ENCODE data around the gene SNTG2. TPM values are rescaled to one million over a fixed set of nuclear protein-coding genes. Genes with fewer than 3 reads are reported as not detected.

The SNTG2 gene
- total and polyA plus RNA-seq, 4 donors: not detected

DNA sequence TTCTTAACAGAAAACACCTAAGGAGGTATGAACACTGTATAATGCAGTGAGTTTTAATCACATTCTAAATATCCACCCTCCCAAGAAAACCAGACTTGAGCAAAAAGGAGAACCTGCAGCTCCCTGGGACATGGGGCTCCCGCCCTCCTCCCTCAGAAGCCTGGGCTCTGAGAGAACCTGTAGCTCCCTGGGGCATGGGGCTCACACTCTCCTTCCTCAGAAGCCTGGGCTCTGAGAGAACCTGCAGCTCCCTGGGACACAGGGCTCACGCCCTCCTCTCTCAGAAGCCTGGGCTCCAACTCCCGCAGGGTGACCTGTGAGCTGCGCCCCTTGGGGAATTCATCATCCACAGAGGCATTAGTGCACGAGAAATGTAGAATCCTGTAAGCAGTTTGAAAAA, 222.9 kb downstream of the SNTG2 start (continued):
- TF ChIP-seq, protein P1, sequence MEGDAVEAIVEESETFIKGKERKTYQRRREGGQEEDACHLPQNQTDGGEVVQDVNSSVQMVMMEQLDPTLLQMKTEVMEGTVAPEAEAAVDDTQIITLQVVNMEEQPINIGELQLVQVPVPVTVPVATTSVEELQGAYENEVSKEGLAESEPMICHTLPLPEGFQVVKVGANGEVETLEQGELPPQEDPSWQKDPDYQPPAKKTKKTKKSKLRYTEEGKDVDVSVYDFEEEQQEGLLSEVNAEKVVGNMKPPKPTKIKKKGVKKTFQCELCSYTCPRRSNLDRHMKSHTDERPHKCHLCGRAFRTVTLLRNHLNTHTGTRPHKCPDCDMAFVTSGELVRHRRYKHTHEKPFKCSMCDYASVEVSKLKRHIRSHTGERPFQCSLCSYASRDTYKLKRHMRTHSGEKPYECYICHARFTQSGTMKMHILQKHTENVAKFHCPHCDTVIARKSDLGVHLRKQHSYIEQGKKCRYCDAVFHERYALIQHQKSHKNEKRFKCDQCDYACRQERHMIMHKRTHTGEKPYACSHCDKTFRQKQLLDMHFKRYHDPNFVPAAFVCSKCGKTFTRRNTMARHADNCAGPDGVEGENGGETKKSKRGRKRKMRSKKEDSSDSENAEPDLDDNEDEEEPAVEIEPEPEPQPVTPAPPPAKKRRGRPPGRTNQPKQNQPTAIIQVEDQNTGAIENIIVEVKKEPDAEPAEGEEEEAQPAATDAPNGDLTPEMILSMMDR (IDR thresholded peaks at IDR 0.05; ENCODE audit: low read depth, low read length, missing input control): no peak

DNA sequence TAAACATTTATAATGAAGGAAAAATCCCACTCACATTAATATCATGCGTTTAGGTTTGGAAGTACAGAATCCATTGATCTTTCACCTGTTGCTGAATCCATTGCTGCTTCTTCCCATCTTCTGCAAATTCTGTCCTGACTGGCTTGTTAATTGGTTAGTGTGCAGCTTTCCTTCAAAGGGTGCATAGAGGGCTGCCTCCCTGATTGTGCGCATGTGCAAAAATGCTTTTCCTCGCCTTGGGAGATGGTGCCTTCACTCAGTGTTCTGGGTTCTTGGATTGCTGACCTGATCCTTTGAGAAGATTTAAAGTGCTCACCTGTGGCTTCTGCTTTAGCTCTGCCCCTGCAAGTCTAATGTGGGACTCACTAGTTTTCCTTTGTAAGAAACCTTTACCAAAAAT, 231.2 kb downstream of the SNTG2 start:
- Histone ChIP-seq H3K9ac (ENCODE audit: low read depth in 1 of 2, low read length in 2 of 2) (no peak overlapping the region), H3K27ac (ENCODE audit: low read depth in 1 of 2, low read length in 2 of 2) (no peak overlapping the region), H3K4me1 (ENCODE audit: control insufficient read depth in 4 of 4, insufficient read depth in 4 of 4, low read length in 3 of 4) (no peaks in the 10 kb centered on the region), H3K36me3 (ENCODE audit: control insufficient read depth in 4 of 4, insufficient read depth in 3 of 4, low read depth in 1 of 4, low read length in 3 of 4) (no peaks in the 10 kb centered on the region), H3K27me3 (ENCODE audit: control insufficient read depth in 4 of 4, insufficient read depth in 4 of 4, low read length in 3 of 4) (no peaks in the 10 kb centered on the region), H3K4me3 (ENCODE audit: low read depth in 1 of 3, low read length in 3 of 3) (no peak overlapping the region), H3K9me3 (ENCODE audit: control insufficient read depth in 4 of 4, low read length in 3 of 4) (peaks cover 0 to 3% (median 0%) of the 10 kb centered on the region in 4 donors)
- TF ChIP-seq, protein P2, sequence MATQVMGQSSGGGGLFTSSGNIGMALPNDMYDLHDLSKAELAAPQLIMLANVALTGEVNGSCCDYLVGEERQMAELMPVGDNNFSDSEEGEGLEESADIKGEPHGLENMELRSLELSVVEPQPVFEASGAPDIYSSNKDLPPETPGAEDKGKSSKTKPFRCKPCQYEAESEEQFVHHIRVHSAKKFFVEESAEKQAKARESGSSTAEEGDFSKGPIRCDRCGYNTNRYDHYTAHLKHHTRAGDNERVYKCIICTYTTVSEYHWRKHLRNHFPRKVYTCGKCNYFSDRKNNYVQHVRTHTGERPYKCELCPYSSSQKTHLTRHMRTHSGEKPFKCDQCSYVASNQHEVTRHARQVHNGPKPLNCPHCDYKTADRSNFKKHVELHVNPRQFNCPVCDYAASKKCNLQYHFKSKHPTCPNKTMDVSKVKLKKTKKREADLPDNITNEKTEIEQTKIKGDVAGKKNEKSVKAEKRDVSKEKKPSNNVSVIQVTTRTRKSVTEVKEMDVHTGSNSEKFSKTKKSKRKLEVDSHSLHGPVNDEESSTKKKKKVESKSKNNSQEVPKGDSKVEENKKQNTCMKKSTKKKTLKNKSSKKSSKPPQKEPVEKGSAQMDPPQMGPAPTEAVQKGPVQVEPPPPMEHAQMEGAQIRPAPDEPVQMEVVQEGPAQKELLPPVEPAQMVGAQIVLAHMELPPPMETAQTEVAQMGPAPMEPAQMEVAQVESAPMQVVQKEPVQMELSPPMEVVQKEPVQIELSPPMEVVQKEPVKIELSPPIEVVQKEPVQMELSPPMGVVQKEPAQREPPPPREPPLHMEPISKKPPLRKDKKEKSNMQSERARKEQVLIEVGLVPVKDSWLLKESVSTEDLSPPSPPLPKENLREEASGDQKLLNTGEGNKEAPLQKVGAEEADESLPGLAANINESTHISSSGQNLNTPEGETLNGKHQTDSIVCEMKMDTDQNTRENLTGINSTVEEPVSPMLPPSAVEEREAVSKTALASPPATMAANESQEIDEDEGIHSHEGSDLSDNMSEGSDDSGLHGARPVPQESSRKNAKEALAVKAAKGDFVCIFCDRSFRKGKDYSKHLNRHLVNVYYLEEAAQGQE (IDR thresholded peaks at IDR 0.05): no peak
- TF ChIP-seq HNF4G (IDR thresholded peaks at IDR 0.05): no peak
- no peak for TF ChIP-seq HNF4A (conservative IDR thresholded peaks at IDR 0.05)
- no peak for TF ChIP-seq YY1 (IDR thresholded peaks at IDR 0.05)
- DNase-seq (ENCODE audit: low spot score): no peak
- 80% methylated on average over 3 of the region's 3 CpGs for WGBS

DNA sequence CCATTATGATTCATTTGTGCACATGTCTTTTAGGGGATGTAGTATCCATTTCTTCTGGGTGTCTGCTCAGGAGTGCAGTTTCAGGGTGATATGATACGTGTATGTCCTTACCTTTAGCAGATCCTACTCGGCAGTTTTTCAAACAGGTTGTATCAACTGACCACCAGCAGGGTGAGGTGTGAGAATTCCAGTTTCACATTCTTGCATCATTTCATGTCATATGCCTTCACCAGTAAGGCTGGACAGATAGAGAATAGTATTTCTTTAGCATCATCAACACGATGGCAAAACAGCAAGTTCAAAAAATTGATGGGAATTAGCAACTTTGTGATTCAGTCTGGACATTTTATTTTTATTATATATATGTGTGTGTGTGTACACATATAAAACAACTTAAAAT, 232.7 kb downstream of the SNTG2 start:
- 74% methylated on average over 3 of the region's 3 CpGs for WGBS

More for the DNA sequence above, 232.7 kb downstream of the SNTG2 start:
- H3K27me3 ChIP-seq (ENCODE audit: control insufficient read depth in 4 of 4, insufficient read depth in 4 of 4, low read length in 3 of 4): no peaks in the 10 kb centered on the region
- H3K4me3 ChIP-seq (ENCODE audit: low read depth in 1 of 3, low read length in 3 of 3): no peak overlapping the region
- no peak overlapping the region for H3K27ac ChIP-seq (ENCODE audit: low read depth in 1 of 2, low read length in 2 of 2)
- DNase-seq (ENCODE audit: low spot score): no peak
- H3K4me1 ChIP-seq (ENCODE audit: control insufficient read depth in 4 of 4, insufficient read depth in 4 of 4, low read length in 3 of 4): no peaks in the 10 kb centered on the region
- peaks cover 0 to 3% (median 0%) of the 10 kb centered on the region in 4 donors for H3K9me3 ChIP-seq (ENCODE audit: control insufficient read depth in 4 of 4, low read length in 3 of 4)
- TF ChIP-seq FOXA2 (IDR thresholded peaks at IDR 0.05): no peak
- no peak for TF ChIP-seq FOXA1 (IDR thresholded peaks at IDR 0.05)
- TF ChIP-seq RXRA (IDR thresholded peaks at IDR 0.05): no peak
- no peak for TF ChIP-seq TAF1 (conservative IDR thresholded peaks at IDR 0.05)
- no peak for TF ChIP-seq GABPA (IDR thresholded peaks at IDR 0.05 in 1 of 2, conservative IDR thresholded peaks at IDR 0.05 in 1 of 2)
- TF ChIP-seq SP1 (IDR thresholded peaks at IDR 0.05): no peak
- TF ChIP-seq, protein P2 (IDR thresholded peaks at IDR 0.05): no peak
- TF ChIP-seq, protein P1 (IDR thresholded peaks at IDR 0.05; ENCODE audit: low read depth, low read length, missing input control): no peak
- no peak overlapping the region for H3K9ac ChIP-seq (ENCODE audit: low read depth in 1 of 2, low read length in 2 of 2)
- no peaks in the 10 kb centered on the region for H3K36me3 ChIP-seq (ENCODE audit: control insufficient read depth in 4 of 4, insufficient read depth in 3 of 4, low read depth in 1 of 4, low read length in 3 of 4)
